GM19467 (cell line): Measurements from ENCODE around the gene NEMF.
"Not testable (repeated sequence)": the region's sequence is repeated elsewhere in the genome, so short reads cannot be mapped to it uniquely, and the experiment has no call there.

ENCODE experiments used
- ATAC-seq: cut with Tn5 transposase; IDR thresholded peaks from one replicate; pipeline ENCODE4 v1.9.1; 2021; ENCODE audit warnings: mild to moderate bottlenecking, moderate library complexity; ENCODE audit not compliant: unreplicated experiment

The NEMF gene

DNA sequence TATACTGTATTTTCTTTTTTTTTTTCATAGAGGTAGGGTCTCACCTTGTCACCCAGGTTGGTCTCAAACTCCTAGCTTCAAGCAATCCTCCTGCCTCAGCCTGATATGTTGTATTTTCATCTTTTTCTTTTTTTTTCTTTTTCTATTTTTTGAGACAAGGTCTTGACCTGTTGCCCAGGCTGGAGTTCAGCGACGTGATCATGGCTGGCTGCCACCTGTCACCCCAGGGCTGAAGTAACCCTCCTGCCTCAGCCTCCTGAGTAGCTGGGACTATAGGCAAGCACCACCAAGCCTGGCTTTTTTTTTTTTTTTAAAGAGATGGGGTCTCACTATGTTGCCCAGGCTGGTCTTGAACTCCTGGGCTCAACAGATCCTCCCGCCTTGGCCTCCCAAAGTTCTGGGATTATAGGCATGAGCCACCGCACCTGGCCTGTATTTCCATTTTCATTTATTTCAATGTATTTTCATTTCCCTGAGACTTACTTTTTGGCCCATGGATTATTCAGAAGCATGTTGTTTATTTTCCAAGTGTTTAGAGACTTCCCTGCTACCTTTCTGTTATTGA, 24.1 kb upstream of the NEMF start:
- ATAC-seq = no peak

DNA sequence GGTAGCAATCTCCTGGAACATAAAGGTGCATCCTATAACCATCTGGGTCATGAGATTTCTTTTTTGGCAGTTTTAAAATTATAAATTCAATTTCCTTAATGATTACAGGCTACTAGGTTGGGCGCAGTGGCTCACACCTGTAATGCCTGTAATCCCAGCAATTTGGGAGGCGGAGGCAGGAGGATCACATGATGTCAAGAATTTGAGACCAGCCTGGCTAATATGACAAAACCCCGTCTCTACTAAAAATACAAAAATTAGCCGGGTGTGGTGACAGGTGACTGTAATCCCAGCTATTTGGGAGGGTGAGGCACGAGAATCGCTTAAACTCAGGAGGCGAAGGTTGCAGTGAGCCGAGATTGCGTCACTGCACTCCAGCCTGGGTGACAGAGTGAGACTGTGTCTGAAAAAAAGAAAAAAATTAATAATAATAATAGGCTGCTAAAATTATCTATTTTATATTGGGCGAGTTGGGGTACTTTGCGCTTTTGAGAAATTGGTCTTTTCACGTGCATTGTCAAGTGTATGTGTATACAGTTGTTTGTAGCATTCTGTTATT, 23.1 kb upstream of the NEMF start:
- no peak for ATAC-seq

- ATAC-seq = not testable (repeated sequence)
Measured at GRCh38 chr14:49873548-49873947, 21.0 kb upstream of the NEMF start.

GRCh38 chr14:49870908-49871307, 18.3 kb upstream of the NEMF start:
- no peak for ATAC-seq

- no peak for ATAC-seq
Measured at GRCh38 chr14:49868720-49869114, 16.1 kb upstream of the NEMF start.

- peak; percentile 86 for ATAC-seq
Measured at GRCh38 chr14:49867831-49868719, 15.5 kb upstream of the NEMF start.

DNA sequence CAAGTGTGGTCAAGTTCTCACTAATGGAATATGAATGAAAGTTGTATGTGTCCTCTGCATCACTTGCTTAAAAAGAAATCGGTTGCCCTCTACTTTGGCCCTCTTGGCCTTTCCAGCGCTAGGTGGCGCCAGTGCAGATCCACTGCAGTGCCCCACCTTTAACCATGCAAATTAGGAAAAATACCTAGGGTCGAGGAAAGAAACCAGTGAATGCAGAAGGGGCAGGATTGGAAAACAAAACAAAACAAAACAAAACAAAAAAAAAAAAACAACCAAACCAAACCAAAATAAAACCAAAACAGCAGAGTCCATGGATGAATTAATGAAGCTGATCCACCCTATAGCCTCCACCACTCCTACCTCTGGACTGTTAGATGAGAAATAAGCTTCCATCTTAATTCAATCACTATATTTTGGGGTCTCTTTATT, 12.9 kb upstream of the NEMF start:
- no peak for ATAC-seq

DNA sequence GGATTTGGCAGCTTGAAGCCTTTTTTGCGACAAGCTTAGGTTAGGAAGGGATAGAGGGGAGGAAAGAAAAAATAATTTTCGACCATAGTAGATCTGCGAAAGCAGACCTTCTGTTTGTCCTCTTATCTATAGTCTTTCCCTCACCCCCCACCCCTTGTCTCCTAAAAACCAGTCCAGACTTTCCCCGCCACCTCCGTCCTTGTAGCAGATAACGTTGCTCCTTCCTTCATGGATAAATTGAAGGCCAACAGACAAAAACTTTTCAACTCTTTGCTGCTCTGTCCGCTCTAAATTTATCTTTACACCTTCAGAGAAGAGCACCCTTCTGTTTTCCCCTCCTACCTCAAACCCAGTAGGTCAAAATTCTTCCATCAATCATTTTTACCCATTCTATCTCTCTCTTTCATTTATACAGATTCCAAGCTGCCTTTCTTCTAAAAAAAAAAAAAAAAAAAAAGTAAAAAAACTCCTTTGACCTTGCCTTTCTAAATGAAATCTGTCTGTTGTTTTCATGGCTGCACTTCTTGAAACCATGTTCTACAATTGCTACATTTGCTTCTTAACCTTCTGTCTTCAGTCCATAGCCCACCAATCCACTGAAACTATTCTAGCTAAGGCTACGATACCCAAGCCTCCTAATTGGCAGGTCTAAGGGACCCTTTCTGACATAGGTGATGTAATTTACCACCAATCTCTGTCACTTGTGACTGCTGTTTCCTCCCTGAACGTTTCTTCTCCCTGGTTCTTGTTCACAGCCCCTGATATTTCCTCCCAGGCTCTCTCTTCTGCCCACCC, 11.1 kb upstream of the NEMF start:
- no peak for ATAC-seq

- peak; percentile 25 for ATAC-seq
Measured at GRCh38 chr14:49862089-49862673, 9.6 kb upstream of the NEMF start.

DNA sequence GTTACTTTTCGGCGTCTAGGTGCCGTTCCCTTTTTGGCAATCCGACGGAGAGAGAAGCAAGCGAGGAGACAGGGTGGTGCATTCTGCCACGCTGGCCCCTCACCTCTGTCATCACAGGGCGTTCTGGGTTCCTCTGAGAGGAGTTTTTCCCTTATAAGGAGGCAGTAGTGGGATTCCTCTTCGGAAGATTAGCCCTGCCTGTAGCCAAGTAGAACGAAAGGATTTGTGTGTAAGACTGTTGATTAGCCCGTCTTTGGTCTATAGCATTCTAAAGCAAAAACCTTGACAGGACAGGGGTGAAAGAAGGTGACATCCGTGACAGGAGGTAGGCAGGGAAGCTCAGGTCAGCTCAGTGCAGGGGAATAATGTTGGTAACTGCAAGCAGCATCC, 9.1 kb upstream of the NEMF start:
- ATAC-seq = no peak

DNA sequence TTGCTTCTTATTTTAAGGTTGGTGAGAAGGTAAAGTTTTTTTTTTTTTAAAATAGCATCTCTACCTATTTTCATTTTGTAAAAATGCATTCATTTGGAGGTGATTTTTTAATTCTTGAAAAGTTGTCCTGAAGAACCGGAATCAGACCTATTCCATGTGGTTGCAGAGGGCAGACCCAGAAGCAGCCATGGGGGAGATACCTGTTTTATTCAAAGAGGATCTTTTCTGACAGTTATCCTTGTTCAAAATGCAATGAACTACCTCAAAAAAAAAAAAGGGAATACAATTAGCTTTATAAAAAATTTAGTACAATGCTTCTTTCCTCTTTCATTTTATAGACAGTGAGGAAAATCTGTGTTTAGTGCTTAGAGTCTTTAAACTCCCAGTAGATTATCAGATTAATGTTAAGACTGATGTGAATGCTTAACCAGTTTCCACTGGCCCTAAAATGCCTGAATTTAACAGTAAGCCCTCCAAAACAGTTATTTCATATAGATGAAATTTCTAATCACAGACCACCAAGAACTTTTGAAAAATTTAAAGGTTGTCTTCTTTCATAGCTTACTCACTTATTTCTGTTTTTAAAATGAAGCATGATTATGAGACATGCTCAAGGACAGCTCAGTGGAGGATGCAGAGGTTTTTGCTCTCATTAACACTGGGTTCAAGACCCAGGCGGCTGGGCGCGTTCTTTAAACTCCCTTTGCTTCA, 8.6 kb upstream of the NEMF start:
- ATAC-seq = no peak

DNA sequence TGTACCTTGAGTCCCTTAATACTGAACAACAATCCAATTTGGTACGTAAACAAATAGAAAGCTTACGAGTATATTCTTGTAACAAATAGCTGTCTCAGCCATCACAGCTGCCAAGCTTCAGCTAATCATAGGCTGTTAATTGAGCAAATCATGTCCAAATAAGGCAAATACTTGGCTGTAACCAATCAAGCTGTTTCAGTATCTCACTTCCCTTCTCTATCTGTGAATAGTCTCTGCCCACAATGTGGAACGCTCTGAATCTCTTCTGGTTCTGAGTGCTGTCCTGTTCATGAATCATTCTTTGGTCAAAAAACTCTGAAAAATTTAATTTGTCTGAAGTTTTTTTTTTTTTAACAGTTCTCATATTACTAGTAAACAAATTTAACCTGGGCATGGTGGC, 5.8 kb upstream of the NEMF start:
- ATAC-seq = no peak

DNA sequence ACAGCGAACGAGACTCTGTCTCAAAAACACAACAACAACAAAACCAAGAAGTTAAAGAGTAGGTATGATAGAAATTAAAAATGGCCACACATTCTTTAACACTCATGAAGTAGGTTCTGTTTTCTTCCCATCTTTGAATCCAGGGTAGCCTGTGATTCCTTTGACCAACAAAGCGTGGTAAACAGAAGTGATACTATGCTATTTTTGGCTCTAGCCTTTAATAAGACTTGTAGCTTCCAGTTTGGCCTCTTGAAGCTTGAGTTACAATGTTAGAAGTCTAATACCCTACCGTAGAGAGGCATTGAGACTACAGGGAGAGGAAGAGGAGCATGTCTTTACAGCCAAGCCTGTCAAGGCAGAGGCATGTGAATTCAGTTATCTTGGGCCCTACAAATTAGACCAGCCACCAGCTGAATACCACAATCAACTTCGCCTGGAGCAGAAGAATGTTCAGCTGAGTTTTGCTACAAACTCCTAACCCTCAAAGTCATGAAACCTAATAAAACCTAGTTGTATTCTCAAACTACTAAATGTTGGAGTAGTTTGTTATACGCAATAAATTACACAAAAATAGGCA, 4.9 kb upstream of the NEMF start:
- ATAC-seq = no peak

- ATAC-seq = no peak
Measured at GRCh38 chr14:49853572-49854375, 1.2 kb upstream of the NEMF start.

DNA sequence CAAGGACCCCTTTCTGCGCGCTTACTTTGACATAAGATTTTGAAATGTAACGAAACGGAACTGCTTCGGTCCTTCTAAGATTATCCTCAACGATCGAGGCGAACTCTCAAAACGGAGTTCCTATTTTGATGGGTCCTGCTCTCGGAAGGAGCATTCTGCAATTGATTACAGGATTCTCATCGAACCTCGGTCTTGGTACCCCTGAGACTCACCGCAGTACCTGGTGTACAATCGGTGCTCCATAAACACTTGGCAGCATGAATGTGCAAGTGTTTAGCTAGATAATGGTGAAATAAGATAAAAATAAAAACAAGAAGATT, 530 bp upstream of the NEMF start:
- no peak for ATAC-seq

- ATAC-seq = no peak
Measured at GRCh38 chr14:49851813-49852212, 775 bp downstream of the NEMF start.

- ATAC-seq = no peak
Measured at GRCh38 chr14:49849213-49849847, 3.3 kb downstream of the NEMF start.

- ATAC-seq = no peak
Measured at GRCh38 chr14:49828640-49829039, 23.9 kb downstream of the NEMF start.

- no peak for ATAC-seq
Measured at GRCh38 chr14:49820176-49820575, 32.4 kb downstream of the NEMF start.
